Activated naive CD8-positive, alpha-beta T cell treated with anti-CD3 and anti-CD28 coated beads for 36 hours (primary cell): ENCODE results near the gene SERGEF. TPM values are rescaled to one million over a fixed set of nuclear protein-coding genes. Genes with fewer than 3 reads are reported as not detected.

Experiments
- DNase-seq: peaks from one replicate; pipeline ENCODE4 v3.0.0; 2021
- H3K27ac Mint-ChIP-seq: one replicate; pipeline ENCODE4 v1.8.0; 2022; ENCODE audit warnings: mild to moderate bottlenecking, moderate library complexity, mixed read lengths
- H3K27me3 Mint-ChIP-seq: one replicate; pipeline ENCODE4 v1.8.0; 2022; ENCODE audit warnings: mild to moderate bottlenecking, mixed read lengths
- H3K36me3 Mint-ChIP-seq: one replicate; pipeline ENCODE4 v1.8.0; 2021; ENCODE audit warnings: mild to moderate bottlenecking, mixed read lengths
- H3K4me1 Mint-ChIP-seq: one replicate; pipeline ENCODE4 v1.8.0; 2021; ENCODE audit warnings: mixed read lengths
- H3K4me3 Mint-ChIP-seq: one replicate; pipeline ENCODE4 v1.8.0; 2022; ENCODE audit warnings: mild to moderate bottlenecking, moderate library complexity, mixed read lengths
- H3K9me3 Mint-ChIP-seq: one replicate; pipeline ENCODE4 v1.8.0; 2022; ENCODE audit warnings: mixed read lengths
- total RNA-seq, 2 experiments: library from RNA; stranded (reverse); gene quantifications; one replicate each; pipeline ENCODE4 v1.2.3, GENCODE V29; 2021

Gene SERGEF
- total RNA-seq, 2 experiments from 2014 or later, result 37.0 to 38.0 TPM

DNA sequence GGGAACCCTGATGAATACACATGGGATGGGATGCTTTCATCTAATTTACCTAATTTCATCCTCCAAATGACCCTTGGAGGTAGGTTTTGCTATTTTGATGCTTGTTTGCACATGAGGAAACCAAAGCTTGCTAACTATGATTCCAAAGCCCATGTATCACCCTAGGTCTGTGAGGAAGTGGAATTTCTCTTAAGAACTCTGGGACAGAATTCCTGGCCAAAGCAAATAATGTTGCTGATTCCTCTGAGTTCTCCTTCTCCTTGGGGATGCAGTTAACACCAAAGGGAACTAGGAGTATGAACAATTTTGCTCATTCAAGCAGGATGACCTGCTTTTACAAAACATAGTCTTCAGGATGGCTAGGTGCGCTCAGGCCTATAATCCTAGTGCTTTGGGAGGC is 198.3 kb downstream of the SERGEF start:
- no peaks in the 10 kb centered on the region for H3K9me3 Mint-ChIP-seq
- H3K27me3 Mint-ChIP-seq, result no peaks in the 10 kb centered on the region
- H3K36me3 Mint-ChIP-seq, result peaks cover under 1% of the 10 kb centered on the region
- H3K27ac Mint-ChIP-seq, result no peak overlapping the region
- no peak overlapping the region for H3K4me3 Mint-ChIP-seq
- H3K4me1 Mint-ChIP-seq, result peaks cover 3% of the 10 kb centered on the region
- no peak for DNase-seq

- Mint-ChIP-seq H3K27ac (no peak overlapping the region), H3K4me1 (peaks cover under 1% of the 10 kb centered on the region), H3K9me3 (no peaks in the 10 kb centered on the region), H3K4me3 (no peak overlapping the region), H3K27me3 (no peaks in the 10 kb centered on the region), H3K36me3 (peaks cover 5% of the 10 kb centered on the region)
- DNase-seq, result no peak
Measured at GRCh38 chr11:17813391-17814059, 199.3 kb downstream of the SERGEF start.

DNA sequence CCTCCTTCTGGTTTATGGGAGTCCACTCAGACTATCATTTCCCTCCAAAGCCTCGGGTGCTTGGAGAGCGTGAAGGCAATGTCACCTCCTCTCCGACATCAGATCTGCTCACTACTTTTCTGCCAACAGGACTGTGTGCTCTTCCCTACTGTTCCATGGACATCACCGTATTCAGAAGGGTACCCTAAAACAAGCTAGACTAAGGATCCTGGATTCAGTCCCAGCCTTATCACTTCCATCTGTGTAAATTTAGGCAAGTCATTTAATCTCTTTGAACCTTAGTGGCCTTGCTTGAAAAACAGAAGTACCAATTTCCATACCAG is 200.0 kb downstream of the SERGEF start:
- Mint-ChIP-seq H3K9me3 (no peaks in the 10 kb centered on the region), H3K27me3 (no peaks in the 10 kb centered on the region), H3K27ac (no peak overlapping the region), H3K36me3 (peaks cover 7% of the 10 kb centered on the region), H3K4me1 (no peaks in the 10 kb centered on the region), H3K4me3 (no peak overlapping the region)
- DNase-seq, result no peak

GRCh38 chr11:17812091-17812864 is 200.6 kb downstream of the SERGEF start:
- Mint-ChIP-seq H3K27me3 (no peaks in the 10 kb centered on the region), H3K36me3 (peaks cover 7% of the 10 kb centered on the region), H3K4me3 (no peak overlapping the region), H3K9me3 (no peaks in the 10 kb centered on the region), H3K4me1 (no peaks in the 10 kb centered on the region), H3K27ac (no peak overlapping the region)
- no peak for DNase-seq

- DNase-seq, result no peak
- H3K27ac Mint-ChIP-seq, result no peak overlapping the region
- no peaks in the 10 kb centered on the region for H3K27me3 Mint-ChIP-seq
- no peaks in the 10 kb centered on the region for H3K4me1 Mint-ChIP-seq
- no peak overlapping the region for H3K4me3 Mint-ChIP-seq
- no peaks in the 10 kb centered on the region for H3K9me3 Mint-ChIP-seq
- H3K36me3 Mint-ChIP-seq, result peaks cover 11% of the 10 kb centered on the region
Measured at GRCh38 chr11:17811352-17811751, 201.5 kb downstream of the SERGEF start.

DNA sequence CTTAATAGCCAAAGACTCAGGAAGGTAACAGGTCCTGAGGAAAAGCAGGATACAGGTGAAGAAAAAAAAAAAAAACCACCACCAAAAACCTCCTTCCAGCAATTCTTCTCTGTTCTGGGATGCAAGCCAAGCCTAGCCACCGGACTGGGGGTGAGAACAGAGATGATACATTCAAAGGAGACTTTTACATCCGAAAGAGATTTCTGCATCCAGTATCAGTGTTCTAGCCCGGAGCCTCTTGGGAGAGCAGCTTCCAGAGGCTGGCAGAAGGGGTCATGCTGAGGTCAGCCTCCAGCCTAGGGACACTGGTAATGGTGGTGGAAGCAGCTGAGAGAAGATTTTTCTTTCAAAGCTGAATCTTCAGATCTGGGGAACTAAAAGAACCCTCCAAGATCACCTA is 202.1 kb downstream of the SERGEF start:
- Mint-ChIP-seq H3K27me3 (no peaks in the 10 kb centered on the region), H3K36me3 (peaks cover 11% of the 10 kb centered on the region), H3K9me3 (no peaks in the 10 kb centered on the region), H3K4me1 (no peaks in the 10 kb centered on the region), H3K27ac (no peak overlapping the region), H3K4me3 (no peak overlapping the region)
- DNase-seq, result no peak

DNA sequence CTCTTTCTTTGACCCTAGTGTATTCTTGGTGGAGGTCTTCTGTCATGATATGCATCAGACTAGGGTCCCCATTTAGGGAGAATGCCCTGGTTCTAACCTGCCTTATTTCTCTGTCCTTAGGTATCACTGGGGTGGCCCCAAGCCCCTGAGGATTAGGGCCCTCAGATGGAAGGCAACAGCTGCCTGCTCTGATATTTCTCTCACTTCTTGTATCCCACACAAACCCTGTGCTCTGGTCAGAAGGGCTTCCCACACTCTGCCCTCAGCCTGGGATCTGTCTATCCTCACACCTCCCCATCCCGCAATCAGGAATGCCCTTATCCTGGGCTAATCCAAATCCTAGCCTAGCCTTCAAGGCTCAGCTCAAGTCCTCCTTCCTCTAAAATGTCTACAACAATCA is 202.8 kb downstream of the SERGEF start:
- Mint-ChIP-seq H3K9me3 (no peaks in the 10 kb centered on the region), H3K4me1 (no peaks in the 10 kb centered on the region), H3K4me3 (no peak overlapping the region), H3K36me3 (peaks cover 11% of the 10 kb centered on the region), H3K27me3 (no peaks in the 10 kb centered on the region), H3K27ac (no peak overlapping the region)
- DNase-seq, result no peak

- H3K36me3 Mint-ChIP-seq, result peaks cover 11% of the 10 kb centered on the region
- no peak overlapping the region for H3K27ac Mint-ChIP-seq
- DNase-seq, result no peak
- no peaks in the 10 kb centered on the region for H3K9me3 Mint-ChIP-seq
- H3K27me3 Mint-ChIP-seq, result no peaks in the 10 kb centered on the region
- no peak overlapping the region for H3K4me3 Mint-ChIP-seq
- no peaks in the 10 kb centered on the region for H3K4me1 Mint-ChIP-seq
Measured at GRCh38 chr11:17807034-17807433, 205.8 kb downstream of the SERGEF start.

DNA sequence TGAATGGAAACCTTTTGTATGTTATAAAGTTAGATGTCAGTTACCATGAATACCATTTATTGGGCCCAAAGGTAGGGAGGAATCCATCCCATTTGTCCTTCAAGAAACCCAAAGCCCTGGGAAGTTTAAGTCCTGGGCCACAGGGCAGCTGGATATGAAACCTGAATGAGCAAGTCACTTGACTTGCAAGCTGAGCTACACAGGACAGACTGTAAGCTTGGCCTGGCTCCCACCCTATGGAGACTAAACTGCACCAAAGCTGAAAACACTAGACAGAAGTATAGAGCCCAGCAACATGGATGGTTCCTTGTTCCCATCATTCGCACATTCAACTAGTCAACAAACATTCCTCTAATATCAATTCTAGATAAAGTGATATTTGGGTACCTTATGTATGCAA is 207.0 kb downstream of the SERGEF start:
- no peaks in the 10 kb centered on the region for H3K4me1 Mint-ChIP-seq
- no peak for DNase-seq
- no peak overlapping the region for H3K4me3 Mint-ChIP-seq
- no peak overlapping the region for H3K27ac Mint-ChIP-seq
- H3K36me3 Mint-ChIP-seq, result peaks cover 11% of the 10 kb centered on the region
- no peaks in the 10 kb centered on the region for H3K9me3 Mint-ChIP-seq
- no peaks in the 10 kb centered on the region for H3K27me3 Mint-ChIP-seq

DNA sequence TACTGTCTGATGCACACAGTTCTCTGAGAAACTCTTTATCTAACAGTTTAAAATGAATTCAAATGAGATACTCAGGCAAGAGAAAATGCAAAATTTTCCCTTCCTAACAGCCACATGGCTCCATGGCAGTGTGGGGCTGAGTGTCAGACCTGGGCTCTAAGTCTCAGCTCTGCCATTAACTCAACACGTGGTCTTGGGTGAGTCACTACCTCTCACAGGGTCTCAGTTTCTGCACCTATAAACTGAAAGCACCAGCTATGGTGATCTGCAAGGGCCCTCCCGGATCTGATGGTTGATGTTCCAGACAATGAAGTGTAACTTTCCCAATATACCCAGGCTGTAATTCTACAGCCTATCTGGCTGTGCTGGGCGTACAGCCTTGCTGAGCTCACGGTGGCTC is 207.8 kb downstream of the SERGEF start:
- Mint-ChIP-seq H3K4me3 (no peak overlapping the region), H3K27ac (no peak overlapping the region), H3K27me3 (no peaks in the 10 kb centered on the region), H3K4me1 (no peaks in the 10 kb centered on the region), H3K9me3 (no peaks in the 10 kb centered on the region), H3K36me3 (peaks cover 15% of the 10 kb centered on the region)
- no peak for DNase-seq

GRCh38 chr11:17803754-17804334 is 209.0 kb downstream of the SERGEF start:
- Mint-ChIP-seq H3K27ac (no peak overlapping the region), H3K9me3 (no peaks in the 10 kb centered on the region), H3K4me3 (no peak overlapping the region), H3K27me3 (no peaks in the 10 kb centered on the region), H3K4me1 (no peaks in the 10 kb centered on the region), H3K36me3 (peaks cover 10% of the 10 kb centered on the region)
- no peak for DNase-seq

DNA sequence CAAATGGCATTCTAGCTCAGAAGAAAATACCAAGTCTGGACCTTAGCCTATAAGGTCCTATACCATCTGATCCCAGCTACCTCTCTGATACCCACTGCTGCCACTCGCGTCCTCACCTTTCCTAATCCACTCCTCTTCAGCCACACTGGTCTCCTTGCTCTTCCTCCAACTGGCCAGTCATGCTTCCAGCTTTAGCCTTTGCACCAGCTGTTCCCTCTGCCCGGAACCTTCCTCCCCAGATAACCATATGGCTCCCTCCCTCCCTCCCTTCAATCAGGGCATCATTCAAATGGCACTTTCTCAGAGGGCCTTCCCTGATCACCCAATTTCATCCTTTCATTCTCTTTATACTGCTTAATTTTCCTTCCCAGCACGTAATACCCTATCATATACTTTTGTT is 210.4 kb downstream of the SERGEF start:
- no peaks in the 10 kb centered on the region for H3K27me3 Mint-ChIP-seq
- H3K4me1 Mint-ChIP-seq, result no peaks in the 10 kb centered on the region
- no peak overlapping the region for H3K27ac Mint-ChIP-seq
- no peak overlapping the region for H3K4me3 Mint-ChIP-seq
- no peak for DNase-seq
- H3K9me3 Mint-ChIP-seq, result no peaks in the 10 kb centered on the region
- H3K36me3 Mint-ChIP-seq, result peaks cover 7% of the 10 kb centered on the region

DNA sequence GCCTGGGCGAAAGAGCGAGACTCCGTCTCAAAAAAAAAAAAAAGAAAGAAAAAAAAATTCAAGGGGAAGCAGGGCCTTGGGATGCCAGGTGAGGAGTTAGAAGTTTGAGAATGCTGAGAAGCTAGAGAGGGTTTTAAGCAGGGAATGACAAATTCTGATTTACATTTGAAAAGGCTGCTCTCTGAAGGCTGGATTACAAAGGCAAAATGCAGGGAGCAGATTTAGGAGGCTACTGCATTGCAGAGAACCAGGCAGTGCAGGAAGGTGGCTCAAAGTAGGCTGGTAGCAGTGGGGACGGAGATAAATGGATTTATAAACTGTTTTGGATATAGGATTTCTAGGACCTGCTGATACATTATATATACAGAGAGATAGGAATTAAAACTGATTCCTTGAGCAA is 211.7 kb downstream of the SERGEF start:
- no peaks in the 10 kb centered on the region for H3K4me1 Mint-ChIP-seq
- peaks cover 4% of the 10 kb centered on the region for H3K36me3 Mint-ChIP-seq
- no peaks in the 10 kb centered on the region for H3K27me3 Mint-ChIP-seq
- H3K4me3 Mint-ChIP-seq, result no peak overlapping the region
- no peaks in the 10 kb centered on the region for H3K9me3 Mint-ChIP-seq
- H3K27ac Mint-ChIP-seq, result no peak overlapping the region
- no peak for DNase-seq

DNA sequence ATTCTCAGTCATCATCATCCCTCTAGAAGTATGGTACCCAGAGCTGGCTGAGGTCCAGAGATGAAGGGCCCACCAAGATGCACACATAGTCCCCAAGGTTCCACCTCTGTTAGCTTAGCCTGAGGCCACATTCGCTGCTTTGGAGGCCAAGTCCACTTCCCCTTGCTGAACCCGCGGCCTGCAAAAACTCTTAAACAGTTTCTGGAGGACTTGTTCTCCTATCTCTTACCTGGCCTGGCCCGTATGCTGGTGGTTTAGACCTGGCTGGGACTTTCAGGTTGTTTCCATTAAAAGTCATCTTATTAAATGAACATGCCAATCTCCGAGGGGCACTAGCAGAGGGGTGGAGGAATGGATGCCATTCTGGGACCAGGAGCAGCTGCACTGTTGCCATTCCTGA is 213.7 kb downstream of the SERGEF start:
- Mint-ChIP-seq H3K4me3 (no peak overlapping the region), H3K27ac (no peak overlapping the region), H3K9me3 (no peaks in the 10 kb centered on the region), H3K36me3 (peaks cover 4% of the 10 kb centered on the region), H3K4me1 (no peaks in the 10 kb centered on the region), H3K27me3 (no peaks in the 10 kb centered on the region)
- no peak for DNase-seq

DNA sequence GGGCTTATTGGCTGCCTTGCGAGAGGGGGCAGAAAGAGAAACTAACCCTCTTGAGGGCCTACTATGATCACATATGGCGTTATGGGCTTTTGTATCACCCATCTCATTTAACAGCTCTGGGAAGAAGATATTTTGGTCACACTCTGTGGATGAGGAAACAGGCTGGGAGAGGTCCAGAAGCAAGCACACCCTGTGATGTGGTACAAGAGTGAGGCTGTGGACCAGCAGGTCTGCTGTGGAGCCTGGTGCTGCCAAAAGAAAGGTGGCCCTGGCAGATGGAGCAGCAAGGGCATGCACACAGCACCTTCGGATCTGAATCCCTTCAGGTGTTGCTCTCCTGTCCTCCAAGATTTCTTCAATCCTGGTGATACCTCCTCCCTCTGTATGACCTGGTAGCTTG is 214.1 kb downstream of the SERGEF start:
- Mint-ChIP-seq H3K27ac (no peak overlapping the region), H3K27me3 (no peaks in the 10 kb centered on the region), H3K4me3 (no peak overlapping the region), H3K9me3 (no peaks in the 10 kb centered on the region), H3K36me3 (peaks cover 4% of the 10 kb centered on the region), H3K4me1 (no peaks in the 10 kb centered on the region)
- no peak for DNase-seq

DNA sequence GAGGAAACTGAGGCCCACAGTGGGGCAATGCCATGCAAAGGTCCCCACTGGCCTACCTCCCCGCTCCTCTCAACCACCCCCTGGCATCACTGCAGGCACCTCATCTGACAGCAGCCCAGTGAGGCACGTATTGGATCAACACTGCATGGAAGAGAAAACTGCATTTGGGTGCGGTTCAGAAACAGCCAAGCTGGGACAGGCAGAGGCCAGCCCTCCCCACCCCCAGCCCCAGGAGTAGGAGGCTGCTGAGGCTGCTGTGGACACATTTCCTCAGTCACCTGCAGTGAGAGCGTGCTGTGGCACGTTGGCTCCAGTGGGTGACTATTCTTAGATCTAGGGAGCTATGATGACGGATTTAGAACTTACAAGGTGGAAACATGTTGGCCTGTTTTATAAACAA is 214.6 kb downstream of the SERGEF start:
- Mint-ChIP-seq H3K27ac (no peak overlapping the region), H3K27me3 (no peaks in the 10 kb centered on the region), H3K4me1 (no peaks in the 10 kb centered on the region), H3K4me3 (no peak overlapping the region), H3K9me3 (no peaks in the 10 kb centered on the region), H3K36me3 (peaks cover 4% of the 10 kb centered on the region)
- no peak for DNase-seq
